Measurements from ENCODE around the gene CLTCL1.

Gene CLTCL1

DNA sequence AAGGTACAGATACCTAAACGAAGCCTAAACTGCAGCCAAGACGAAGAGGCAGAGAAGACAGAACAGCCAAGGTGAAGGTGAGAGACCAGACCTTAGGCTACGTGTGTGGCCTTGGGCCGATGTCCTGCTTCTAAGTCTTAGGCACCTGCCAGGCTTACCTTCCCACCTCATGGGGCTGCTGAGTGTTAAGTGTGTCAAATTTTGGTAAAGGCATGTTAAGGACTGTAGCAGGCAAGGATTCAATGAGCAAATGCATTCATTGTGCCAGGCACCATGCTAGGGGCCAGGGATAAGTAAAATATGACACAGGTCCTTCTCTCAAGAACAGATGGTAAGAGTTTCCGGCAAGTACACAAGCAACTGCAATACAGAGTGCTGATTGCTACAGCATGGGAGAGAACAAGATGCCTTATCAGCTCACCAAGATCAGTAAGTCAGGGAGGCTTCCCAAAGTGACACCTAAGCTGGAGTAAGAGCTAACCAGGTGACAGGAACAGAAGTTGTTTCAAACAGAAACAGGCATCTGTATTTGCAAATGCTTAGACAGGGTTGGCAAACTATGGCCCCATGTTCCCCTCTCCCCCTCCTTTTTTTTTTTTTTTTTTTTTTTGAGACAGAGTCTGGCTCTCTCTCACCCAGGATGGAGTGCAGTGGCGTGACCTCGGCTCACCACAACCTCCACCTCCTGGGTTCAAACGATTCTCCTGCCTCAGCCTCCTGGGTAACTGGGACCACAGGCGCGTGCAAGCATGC is 46.7 kb downstream of the CLTCL1 start:
- H3K27ac ChIP-seq (ENCODE audit: low read depth, low read length): no peak overlapping the region
- no peaks in the 10 kb centered on the region for H3K9me3 ChIP-seq (ENCODE audit: control insufficient read depth, insufficient read depth, low read depth, low read length)
- no peak overlapping the region for H3K4me3 ChIP-seq (ENCODE audit: low read depth, low read length)
- H3K9ac ChIP-seq (ENCODE audit: low read length): no peak overlapping the region
- H3K36me3 ChIP-seq (ENCODE audit: control insufficient read depth, insufficient read depth, low read length): peaks cover 5% of the 10 kb centered on the region; the same call in 1 of the 2 replicates
- H3K27me3 ChIP-seq (ENCODE audit: control insufficient read depth, insufficient read depth, low read length): no peaks in the 10 kb centered on the region
- H3K4me1 ChIP-seq (ENCODE audit: control insufficient read depth, insufficient read depth, low read length): no peaks in the 10 kb centered on the region

- Histone ChIP-seq H3K4me1 (ENCODE audit: control insufficient read depth, insufficient read depth, low read length) (no peaks in the 10 kb centered on the region), H3K9me3 (ENCODE audit: control insufficient read depth, insufficient read depth, low read depth, low read length) (no peaks in the 10 kb centered on the region), H3K4me3 (ENCODE audit: low read depth, low read length) (no peak overlapping the region), H3K27me3 (ENCODE audit: control insufficient read depth, insufficient read depth, low read length) (no peaks in the 10 kb centered on the region), H3K36me3 (ENCODE audit: control insufficient read depth, insufficient read depth, low read length) (peaks cover 15% of the 10 kb centered on the region; the same call in 1 of the 2 replicates), H3K9ac (ENCODE audit: low read length) (no peak overlapping the region), H3K27ac (ENCODE audit: low read depth, low read length) (no peak overlapping the region)
Observed at GRCh38 chr22:19242699-19243098, 48.8 kb downstream of the CLTCL1 start.

GRCh38 chr22:19241593-19241906 is 50.0 kb downstream of the CLTCL1 start:
- Histone ChIP-seq H3K9ac (ENCODE audit: low read length) (no peak overlapping the region), H3K27me3 (ENCODE audit: control insufficient read depth, insufficient read depth, low read length) (no peaks in the 10 kb centered on the region), H3K27ac (ENCODE audit: low read depth, low read length) (no peak overlapping the region), H3K9me3 (ENCODE audit: control insufficient read depth, insufficient read depth, low read depth, low read length) (no peaks in the 10 kb centered on the region), H3K4me3 (ENCODE audit: low read depth, low read length) (no peak overlapping the region), H3K36me3 (ENCODE audit: control insufficient read depth, insufficient read depth, low read length) (peaks cover 15% of the 10 kb centered on the region; the same call in 1 of the 2 replicates), H3K4me1 (ENCODE audit: control insufficient read depth, insufficient read depth, low read length) (no peaks in the 10 kb centered on the region)

DNA sequence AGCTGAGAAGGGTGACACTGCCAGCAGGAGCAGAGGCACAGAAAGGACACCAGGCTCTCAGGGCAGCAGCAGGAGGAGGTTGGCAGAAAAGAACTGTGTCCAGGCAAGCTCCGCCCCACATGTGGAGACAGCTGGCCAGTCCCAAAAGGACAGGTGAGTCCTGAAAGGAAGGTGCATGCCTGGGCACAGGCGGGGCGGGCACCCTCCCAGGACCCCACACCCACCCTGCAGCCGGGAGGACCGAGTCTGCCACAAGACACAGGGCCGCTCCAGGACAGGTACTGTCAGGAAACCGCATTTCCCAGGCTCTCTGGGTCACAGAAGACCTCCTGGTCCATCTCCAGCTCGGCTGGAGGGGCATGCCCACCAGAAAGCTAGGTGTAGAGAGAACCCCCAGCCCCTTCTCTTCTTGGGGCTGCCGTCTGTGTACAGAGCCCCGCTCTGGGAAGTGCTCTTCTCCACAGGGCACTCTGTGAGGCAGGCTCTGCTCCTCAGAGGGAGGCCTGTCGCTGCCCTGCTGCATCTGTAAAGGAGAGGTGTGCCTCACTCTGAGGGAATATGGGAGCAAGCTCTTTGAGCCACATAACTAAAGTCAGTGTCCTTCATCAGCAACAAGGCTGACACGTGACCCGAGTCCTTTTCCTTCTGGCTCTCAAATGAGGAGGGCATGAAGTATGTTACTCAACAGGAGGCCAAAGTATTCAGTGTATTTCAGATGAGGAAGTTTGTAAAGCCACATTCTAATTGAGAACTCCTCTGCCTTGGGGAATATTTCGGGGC is 50.5 kb downstream of the CLTCL1 start:
- Histone ChIP-seq H3K9me3 (ENCODE audit: control insufficient read depth, insufficient read depth, low read depth, low read length) (no peaks in the 10 kb centered on the region), H3K4me1 (ENCODE audit: control insufficient read depth, insufficient read depth, low read length) (no peaks in the 10 kb centered on the region), H3K9ac (ENCODE audit: low read length) (no peak overlapping the region), H3K4me3 (ENCODE audit: low read depth, low read length) (no peak overlapping the region), H3K36me3 (ENCODE audit: control insufficient read depth, insufficient read depth, low read length) (peaks cover 15% of the 10 kb centered on the region; the same call in 1 of the 2 replicates), H3K27me3 (ENCODE audit: control insufficient read depth, insufficient read depth, low read length) (no peaks in the 10 kb centered on the region), H3K27ac (ENCODE audit: low read depth, low read length) (no peak overlapping the region)

- Histone ChIP-seq H3K4me3 (ENCODE audit: low read depth, low read length) (no peak overlapping the region), H3K27ac (ENCODE audit: low read depth, low read length) (no peak overlapping the region), H3K9me3 (ENCODE audit: control insufficient read depth, insufficient read depth, low read depth, low read length) (no peaks in the 10 kb centered on the region), H3K36me3 (ENCODE audit: control insufficient read depth, insufficient read depth, low read length) (peaks cover 24% of the 10 kb centered on the region; the same call in 1 of the 2 replicates), H3K9ac (ENCODE audit: low read length) (no peak overlapping the region), H3K4me1 (ENCODE audit: control insufficient read depth, insufficient read depth, low read length) (no peaks in the 10 kb centered on the region), H3K27me3 (ENCODE audit: control insufficient read depth, insufficient read depth, low read length) (no peaks in the 10 kb centered on the region)
Observed at GRCh38 chr22:19239464-19239863, 52.1 kb downstream of the CLTCL1 start.

DNA sequence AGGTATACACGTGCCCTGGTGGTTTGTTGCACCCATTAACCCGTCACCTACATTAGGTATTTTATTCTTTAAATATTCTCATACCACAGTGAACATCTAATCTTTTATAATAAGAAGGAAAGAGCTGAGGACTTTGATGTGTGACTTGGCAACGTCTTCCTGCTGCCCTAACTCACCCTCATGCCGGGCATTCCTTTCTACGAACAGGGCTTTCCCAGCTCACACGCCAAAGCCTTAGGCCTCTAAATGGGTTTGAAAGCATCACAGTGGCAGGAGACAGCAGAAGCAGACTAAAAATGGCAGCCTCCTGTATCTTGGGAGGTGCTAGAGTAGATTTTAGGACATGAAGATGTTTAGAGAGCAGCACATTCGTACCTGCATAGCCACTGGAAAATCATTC is 52.6 kb downstream of the CLTCL1 start:
- H3K4me1 ChIP-seq (ENCODE audit: control insufficient read depth, insufficient read depth, low read length): no peaks in the 10 kb centered on the region
- H3K9ac ChIP-seq (ENCODE audit: low read length): no peak overlapping the region
- no peaks in the 10 kb centered on the region for H3K27me3 ChIP-seq (ENCODE audit: control insufficient read depth, insufficient read depth, low read length)
- H3K27ac ChIP-seq (ENCODE audit: low read depth, low read length): no peak overlapping the region
- no peak overlapping the region for H3K4me3 ChIP-seq (ENCODE audit: low read depth, low read length)
- no peaks in the 10 kb centered on the region for H3K9me3 ChIP-seq (ENCODE audit: control insufficient read depth, insufficient read depth, low read depth, low read length)
- peaks cover 30% of the 10 kb centered on the region; the same call in 1 of the 2 replicates for H3K36me3 ChIP-seq (ENCODE audit: control insufficient read depth, insufficient read depth, low read length)

GRCh38 chr22:19235874-19236273 is 55.6 kb downstream of the CLTCL1 start:
- Histone ChIP-seq H3K4me1 (ENCODE audit: control insufficient read depth, insufficient read depth, low read length) (no peaks in the 10 kb centered on the region), H3K4me3 (ENCODE audit: low read depth, low read length) (no peak overlapping the region), H3K9me3 (ENCODE audit: control insufficient read depth, insufficient read depth, low read depth, low read length) (no peaks in the 10 kb centered on the region), H3K27me3 (ENCODE audit: control insufficient read depth, insufficient read depth, low read length) (no peaks in the 10 kb centered on the region), H3K27ac (ENCODE audit: low read depth, low read length) (no peak overlapping the region), H3K36me3 (ENCODE audit: control insufficient read depth, insufficient read depth, low read length) (peaks cover 46% of the 10 kb centered on the region; the same call in 1 of the 2 replicates), H3K9ac (ENCODE audit: low read length) (no peak overlapping the region)

- no peaks in the 10 kb centered on the region for H3K9me3 ChIP-seq (ENCODE audit: control insufficient read depth, insufficient read depth, low read depth, low read length)
- no peak overlapping the region for H3K27ac ChIP-seq (ENCODE audit: low read depth, low read length)
- H3K4me1 ChIP-seq (ENCODE audit: control insufficient read depth, insufficient read depth, low read length): no peaks in the 10 kb centered on the region
- no peak overlapping the region for H3K4me3 ChIP-seq (ENCODE audit: low read depth, low read length)
- no peaks in the 10 kb centered on the region for H3K27me3 ChIP-seq (ENCODE audit: control insufficient read depth, insufficient read depth, low read length)
- peaks cover 48% of the 10 kb centered on the region; the same call in 1 of the 2 replicates for H3K36me3 ChIP-seq (ENCODE audit: control insufficient read depth, insufficient read depth, low read length)
- no peak overlapping the region for H3K9ac ChIP-seq (ENCODE audit: low read length)
Observed at GRCh38 chr22:19234126-19234896, 57.2 kb downstream of the CLTCL1 start.

DNA sequence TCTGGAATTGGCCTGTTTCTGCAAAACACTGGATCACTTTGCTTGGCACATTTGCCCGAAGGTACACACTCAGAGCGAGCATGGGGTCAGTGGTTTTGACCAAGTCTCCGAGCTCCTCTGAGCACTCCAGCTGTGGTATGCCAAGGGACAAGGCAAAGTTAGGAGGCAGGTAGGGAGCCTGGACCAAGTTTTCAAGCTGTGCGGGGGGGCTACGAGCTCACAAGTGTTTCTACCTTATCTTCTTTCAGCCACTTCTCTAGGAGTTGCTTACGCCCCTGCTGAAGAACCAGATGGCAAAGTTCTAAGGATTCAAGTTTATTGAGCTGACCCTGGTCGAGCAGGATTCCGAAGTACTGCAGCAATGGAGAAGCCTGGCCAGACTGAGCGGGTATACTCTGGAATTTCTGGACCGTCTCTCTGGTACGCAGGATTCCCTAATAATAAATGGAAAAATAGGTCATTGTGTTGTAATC is 58.3 kb downstream of the CLTCL1 start:
- Histone ChIP-seq H3K27me3 (ENCODE audit: control insufficient read depth, insufficient read depth, low read length) (no peaks in the 10 kb centered on the region), H3K4me1 (ENCODE audit: control insufficient read depth, insufficient read depth, low read length) (no peaks in the 10 kb centered on the region), H3K27ac (ENCODE audit: low read depth, low read length) (no peak overlapping the region), H3K4me3 (ENCODE audit: low read depth, low read length) (no peak overlapping the region), H3K9me3 (ENCODE audit: control insufficient read depth, insufficient read depth, low read depth, low read length) (no peaks in the 10 kb centered on the region), H3K9ac (ENCODE audit: low read length) (no peak overlapping the region), H3K36me3 (ENCODE audit: control insufficient read depth, insufficient read depth, low read length) (peaks cover 49% of the 10 kb centered on the region; the same call in 1 of the 2 replicates)

DNA sequence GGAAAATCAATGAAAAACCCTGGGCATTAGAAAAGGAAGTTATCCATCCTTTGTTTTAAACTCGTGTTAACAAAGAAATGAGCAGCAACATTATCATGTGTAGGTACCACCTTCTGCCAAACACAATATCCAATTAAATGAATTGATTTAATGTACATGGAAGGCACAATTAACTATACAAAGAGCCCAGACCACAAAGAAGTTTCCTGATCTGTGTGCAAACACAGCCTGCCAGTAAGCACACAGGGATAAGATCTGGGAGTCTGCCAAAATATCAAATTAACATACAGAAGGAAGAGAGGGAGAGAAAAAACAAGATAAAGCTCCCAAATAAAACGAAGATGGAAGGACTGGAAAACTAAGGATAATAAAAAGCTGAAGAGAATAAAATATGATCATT is 58.9 kb downstream of the CLTCL1 start:
- H3K9me3 ChIP-seq (ENCODE audit: control insufficient read depth, insufficient read depth, low read depth, low read length): no peaks in the 10 kb centered on the region
- H3K4me3 ChIP-seq (ENCODE audit: low read depth, low read length): no peak overlapping the region
- H3K36me3 ChIP-seq (ENCODE audit: control insufficient read depth, insufficient read depth, low read length): peaks cover 54% of the 10 kb centered on the region
- H3K4me1 ChIP-seq (ENCODE audit: control insufficient read depth, insufficient read depth, low read length): no peaks in the 10 kb centered on the region
- H3K9ac ChIP-seq (ENCODE audit: low read length): no peak overlapping the region
- no peak overlapping the region for H3K27ac ChIP-seq (ENCODE audit: low read depth, low read length)
- H3K27me3 ChIP-seq (ENCODE audit: control insufficient read depth, insufficient read depth, low read length): no peaks in the 10 kb centered on the region
